ENCODE data around the gene PTPRJ. TPM values are rescaled to one million over a fixed set of nuclear protein-coding genes. Genes with fewer than 3 reads are reported as not detected.

PTPRJ gene
- total and polyA plus RNA-seq, 2 of the 4 experiments (the other 2 are of a cell fraction), result 5.6 to 14.9 TPM

- peak; percentile 96 for ATAC-seq (ENCODE audit: low read depth)
- H3K9ac ChIP-seq (ENCODE audit: low read depth, low read length), result no peak overlapping the region
- H3K14ac ChIP-seq (replicated peaks; ENCODE audit: low read depth, low read length), result no peak overlapping the region
- H3K27ac ChIP-seq (ENCODE audit: insufficient read depth, low read length), result no peak overlapping the region
- H3K23ac ChIP-seq (ENCODE audit: low read depth, low read length), result no peak overlapping the region
- peak overlapping the region; percentile 26; the same call in 1 of the 2 replicates for H2BK120ac ChIP-seq (ENCODE audit: low read depth, low read length)
- H2BK15ac ChIP-seq (ENCODE audit: low read depth, low read length), result no peak overlapping the region
- dilution Hi-C loops (cut with HindIII; ENCODE audit: low sequenced_read_pairs, unreplicated experiment), result no loop called here
- H3K56ac ChIP-seq (ENCODE audit: extremely low read depth, insufficient read depth, low read length), result no peak overlapping the region
- WGBS, 2 experiments (ENCODE audit: extremely low coverage in 2 of 2, insufficient read length in 1 of 2), result 52% methylated on average over 3 of the region's 11 CpGs; no CpG with 5 or more reads in 1 of the 2 experiments
- H3K4me1 ChIP-seq (ENCODE audit: control insufficient read depth, insufficient read depth, low read length), result peaks cover 4% of the 10 kb centered on the region; the same call in 1 of the 2 replicates
- CTCF ChIA-PET, result interaction anchor here (1.0 kb wide), 1 partner anchor 29 kb away, joined by 3 read pairs; no protein-coding TSS in a partner anchor
- DNase-seq, result peak; percentile 89
- POLR2A ChIA-PET (ENCODE audit: unreplicated experiment), result no interaction called here
- peak overlapping the region; percentile 14 for H4K91ac ChIP-seq (ENCODE audit: insufficient read depth, low read depth, low read length)
- no peak overlapping the region for H3K4me3 ChIP-seq (ENCODE audit: insufficient read depth, low read depth, low read length)
- no peaks in the 10 kb centered on the region for H3K36me3 ChIP-seq (ENCODE audit: control insufficient read depth, insufficient read depth, low read length)
- no peak overlapping the region for H3K18ac ChIP-seq (ENCODE audit: low read depth, low read length)
- H3K9me3 ChIP-seq (ENCODE audit: control insufficient read depth, insufficient read depth, low read length), result no peaks in the 10 kb centered on the region
- intact Hi-C loops (cut with micrococcal nuclease), result no loop called here
- H2BK5ac ChIP-seq (ENCODE audit: low read depth, low read length, poor library complexity, severe bottlenecking), result peak overlapping the region; percentile 9
- peaks cover 38 to 67% of the 10 kb centered on the region in 2 experiments for H3K79me1 ChIP-seq (ENCODE audit: low read depth in 1 of 2, low read length in 2 of 2)
- H2BK20ac ChIP-seq (ENCODE audit: low read depth, low read length), result no peak overlapping the region
- peaks cover 34% of the 10 kb centered on the region; the same call in 1 of the 2 replicates for H4K20me1 ChIP-seq (ENCODE audit: insufficient read depth, low read length)
- H3K4me2 ChIP-seq (ENCODE audit: low read depth, low read length), result no peak overlapping the region
- H2AFZ ChIP-seq (replicated peaks; ENCODE audit: low read length, poor library complexity), result no peak overlapping the region
- no peaks in the 10 kb centered on the region for H3K27me3 ChIP-seq (ENCODE audit: control insufficient read depth, insufficient read depth, low read length)
- H2AK5ac ChIP-seq (ENCODE audit: low read depth, low read length), result peak overlapping the region; percentile 12; the same call in 1 of the 2 replicates
- in situ Hi-C loops (cut with MboI; ENCODE audit: low sequenced_read_pairs), result no loop called here
- no peak overlapping the region for H2AK9ac ChIP-seq (replicated peaks; ENCODE audit: low read depth, low read length, poor library complexity)
- no peak overlapping the region for H4K5ac ChIP-seq (ENCODE audit: low read depth, low read length)
- peak overlapping the region; percentile 40 for H3K4ac ChIP-seq (ENCODE audit: low read depth, low read length)
- 0 out of 4 replicates have a peak overlapping the region, but pooled peaks of 1 of the 2 experiments have one; percentile 0 for H4K8ac ChIP-seq (ENCODE audit: low read depth in 2 of 2, low read length in 2 of 2)
- no TSS peak for BruUV-seq (replicated peaks)
- peaks cover 20% of the 10 kb centered on the region for H3K9me1 ChIP-seq (ENCODE audit: insufficient read depth, low read length)
- TF ChIP-seq USF2 (IDR thresholded peaks at IDR 0.05; ENCODE audit: low read depth, low read length) (no peak), FOS (IDR thresholded peaks at IDR 0.05; ENCODE audit: low read depth, low read length) (peak; percentile 65), NFE2L2 (IDR thresholded peaks at IDR 0.05; ENCODE audit: low read depth, low read length) (no peak), CHD1 (IDR thresholded peaks at IDR 0.05; ENCODE audit: low read depth, low read length) (no peak), RAD21 (IDR thresholded peaks at IDR 0.05; ENCODE audit: low read length) (0 out of 2 replicates have a peak, but pooled peaks have one; percentile 12), MAFK (IDR thresholded peaks at IDR 0.05; ENCODE audit: low read depth, low read length) (no peak), ELK1 (IDR thresholded peaks at IDR 0.05; ENCODE audit: borderline replicate concordance, low read depth, low read length) (no peak), RCOR1 (IDR thresholded peaks at IDR 0.05; ENCODE audit: insufficient replicate concordance, low read length) (peak; percentile 82), BHLHE40 (IDR thresholded peaks at IDR 0.05; ENCODE audit: low read depth, low read length) (no peak), CTCF (conservative IDR thresholded peaks at IDR 0.05; ENCODE audit: low read depth, low read length) (no peak), POLR2A (IDR thresholded peaks at IDR 0.05; ENCODE audit: low read depth, low read length) (no peak), MAZ (IDR thresholded peaks at IDR 0.05; ENCODE audit: borderline replicate concordance, low read depth, low read length) (no peak), SMC3 (IDR thresholded peaks at IDR 0.05; ENCODE audit: low read depth, low read length) (peak; percentile 2; the same call in 1 of the 2 replicates), MXI1 (IDR thresholded peaks at IDR 0.05; ENCODE audit: borderline replicate concordance, low read depth, low read length) (no peak)
These were observed 12.8 kb downstream of the PTPRJ start for GRCh38 chr11:47992959-47993820.
